LoVo (cell line): ENCODE measurements around the gene GRIK1.

Experiments used
- DNase-seq: peaks from one replicate; pipeline ENCODE4 v3.0.0-alpha.2; 2016; ENCODE audit warnings: low spot score

Gene GRIK1

DNA sequence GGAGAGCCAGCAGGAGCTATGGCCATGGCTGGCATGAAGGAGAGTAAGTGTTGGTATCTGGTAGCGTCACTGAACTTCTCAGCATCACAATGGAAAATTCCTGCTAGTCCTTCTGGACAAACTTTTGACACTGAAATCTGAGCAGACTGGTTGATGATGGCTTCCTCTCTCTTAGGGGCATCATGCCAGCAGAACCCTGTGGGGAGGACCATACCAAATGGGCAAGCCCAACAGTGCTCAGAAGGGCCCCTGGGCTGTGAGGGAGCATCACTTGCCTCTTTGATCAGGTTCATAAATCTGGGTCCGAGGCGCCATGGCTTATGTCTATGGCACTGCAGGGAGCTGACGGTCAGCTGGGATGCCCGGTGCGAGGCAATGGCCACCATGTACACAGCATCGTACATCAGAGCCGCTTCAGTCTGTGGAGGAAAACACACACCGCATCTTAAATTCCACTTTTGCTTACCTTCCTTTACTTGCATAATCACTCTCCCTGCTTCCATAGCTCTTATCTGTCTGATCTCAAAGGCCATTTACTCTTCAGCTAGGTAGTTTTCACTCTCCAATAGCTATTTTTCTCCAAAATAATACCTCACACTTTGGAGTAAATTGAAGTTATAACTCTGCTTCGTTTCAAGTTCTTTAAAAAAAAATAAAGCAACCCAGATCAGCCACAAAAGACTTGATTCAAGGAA, 297.1 kb downstream of the GRIK1 start:
- no peak for DNase-seq

DNA sequence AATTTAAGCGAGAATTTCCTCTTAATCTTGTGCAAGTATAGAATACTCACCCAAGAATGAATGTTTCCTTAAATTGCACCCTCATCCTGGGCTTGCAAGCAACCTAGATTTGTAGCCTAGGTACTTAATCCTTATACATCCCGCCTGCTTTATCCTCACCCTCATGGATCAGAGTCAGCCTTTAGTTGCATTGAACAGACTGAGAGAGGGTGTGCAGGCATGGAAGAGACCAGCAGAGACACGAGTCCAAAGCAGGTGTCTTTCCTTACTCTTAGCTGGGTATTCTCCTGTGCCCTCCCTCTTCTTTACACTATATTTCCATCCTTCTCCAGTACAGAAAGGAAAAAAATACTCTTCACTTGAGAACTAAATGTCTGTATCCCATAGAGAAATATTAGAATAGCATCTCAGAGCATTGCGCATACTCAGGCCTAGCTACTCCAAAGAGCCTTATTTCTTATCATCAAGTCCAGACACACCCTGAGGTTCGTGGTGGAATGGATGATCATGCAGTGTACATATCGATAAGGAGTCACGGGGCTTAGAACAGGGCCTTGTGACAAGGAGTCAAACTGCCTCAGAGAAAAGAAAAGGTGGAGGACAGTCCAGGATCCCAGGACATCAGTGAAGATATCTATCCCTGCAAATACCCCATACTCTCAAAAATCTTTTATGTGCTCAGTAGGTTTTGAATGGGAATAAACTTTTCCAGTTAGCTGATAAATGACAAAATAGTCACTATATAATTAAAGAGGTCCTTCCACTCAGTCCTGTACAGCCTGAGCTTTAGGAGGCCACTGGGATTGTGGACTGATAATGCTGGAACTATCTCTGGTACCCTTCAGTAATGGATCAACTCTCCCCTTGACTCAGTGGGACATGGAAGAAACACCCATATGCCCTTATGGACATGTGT, 297.9 kb downstream of the GRIK1 start:
- DNase-seq: no peak

DNA sequence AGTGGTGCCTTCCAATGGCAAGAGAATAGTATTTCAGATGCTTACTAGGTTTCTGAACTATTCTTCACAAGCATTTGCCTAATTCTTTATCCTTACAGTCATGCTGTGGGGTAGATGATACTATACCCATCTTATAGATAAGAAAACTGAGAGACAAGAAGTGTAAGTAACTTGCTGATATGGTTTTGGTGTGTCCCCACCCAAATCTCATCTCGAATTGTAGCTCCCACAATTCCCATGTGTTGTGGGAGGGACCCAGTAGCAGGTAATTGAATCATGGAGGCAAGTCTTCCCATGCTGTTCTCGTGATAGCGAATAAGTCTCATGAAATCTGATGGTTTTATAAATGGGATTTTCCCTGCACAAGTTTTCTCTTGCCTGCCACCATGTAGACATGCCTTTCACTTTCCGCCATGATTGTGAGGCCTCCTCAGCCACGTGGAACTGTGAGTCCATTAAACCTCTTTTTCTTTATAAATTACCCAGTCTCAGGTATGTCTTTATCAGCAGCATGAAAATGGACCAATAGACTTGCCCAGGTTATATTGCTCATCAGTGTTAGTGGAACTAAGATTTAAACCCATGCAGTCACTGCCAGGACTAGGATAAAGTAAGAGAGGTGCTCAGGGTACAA, 298.7 kb downstream of the GRIK1 start:
- DNase-seq: no peak

DNA sequence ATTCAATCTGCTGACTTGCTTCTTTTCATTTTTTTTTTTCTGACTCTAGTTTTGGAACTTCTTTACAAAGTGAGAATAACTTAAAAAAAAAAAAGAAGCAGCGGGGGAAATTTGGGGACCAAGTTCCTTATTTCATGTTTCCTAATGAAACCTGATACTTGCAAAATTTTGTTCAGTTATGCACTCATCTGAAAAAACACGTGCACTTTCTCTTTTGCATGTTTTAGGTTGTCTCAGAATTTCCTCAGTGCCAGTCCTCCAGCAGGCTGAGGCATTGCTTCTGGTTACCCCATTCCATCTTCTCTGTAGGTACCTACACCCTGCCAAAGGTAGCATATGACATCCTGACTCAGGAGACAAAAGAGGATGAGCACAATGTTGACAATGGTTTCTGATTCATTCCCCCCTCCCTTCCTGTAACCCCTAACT, 299.7 kb downstream of the GRIK1 start:
- DNase-seq: no peak

DNA sequence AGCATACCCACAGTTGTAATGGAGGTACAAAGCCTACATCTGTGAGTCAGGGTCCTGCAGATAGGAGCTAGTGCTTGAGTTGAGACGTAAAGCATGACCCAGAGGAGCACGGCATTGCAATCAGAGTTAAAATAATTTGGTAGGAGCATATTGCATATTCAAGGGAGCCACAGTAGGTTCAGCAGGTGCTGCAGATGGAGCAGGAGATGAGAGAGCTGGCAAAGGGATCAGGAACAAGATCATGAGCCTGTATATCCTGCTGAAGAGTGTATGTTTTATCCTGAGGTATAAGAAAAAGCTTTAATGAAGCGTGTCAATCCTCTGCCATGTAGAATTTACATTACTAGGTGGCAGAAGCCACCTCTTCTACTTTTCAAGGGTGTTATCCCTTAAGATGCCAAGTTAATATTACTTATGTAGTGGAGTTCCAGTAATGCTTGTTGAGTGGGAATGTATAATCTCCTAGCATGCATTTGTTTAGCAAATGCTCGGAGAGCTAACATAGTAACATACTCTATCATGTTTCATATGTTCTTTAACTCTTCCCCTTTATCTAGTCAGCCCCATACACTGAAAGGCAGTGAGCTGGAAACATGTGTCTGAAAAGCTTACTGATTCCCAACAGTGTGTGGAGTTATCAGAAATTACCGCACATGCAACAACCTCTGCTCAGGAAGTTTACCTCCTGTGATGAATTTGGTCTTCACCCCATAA, 300.3 kb downstream of the GRIK1 start:
- no peak for DNase-seq

DNA sequence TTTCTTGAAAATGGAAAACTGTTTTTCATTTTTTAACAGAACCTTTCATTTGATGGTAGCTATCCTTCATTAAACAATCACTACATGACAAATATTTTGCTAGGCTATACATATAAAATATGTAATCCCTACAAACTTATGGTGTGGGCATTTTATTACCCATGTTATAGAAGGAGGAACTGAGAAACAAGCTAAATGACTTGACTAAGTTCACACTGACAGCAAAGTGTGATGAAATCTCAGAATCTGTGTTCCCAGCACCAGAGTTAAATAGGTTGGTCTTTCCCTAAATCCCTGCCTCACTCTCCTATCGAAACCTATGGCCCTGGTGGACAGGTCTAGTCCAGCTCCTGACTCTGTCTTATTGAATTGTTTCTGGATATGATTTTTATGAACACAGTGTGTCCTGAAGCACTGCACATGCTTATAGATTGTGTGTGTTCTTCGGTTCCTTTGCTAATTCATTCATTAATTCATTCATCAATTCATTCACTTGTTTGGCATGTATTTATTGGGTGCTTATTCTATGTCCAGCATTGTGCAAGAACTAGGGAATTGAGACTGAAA, 301.0 kb downstream of the GRIK1 start:
- DNase-seq: no peak

DNA sequence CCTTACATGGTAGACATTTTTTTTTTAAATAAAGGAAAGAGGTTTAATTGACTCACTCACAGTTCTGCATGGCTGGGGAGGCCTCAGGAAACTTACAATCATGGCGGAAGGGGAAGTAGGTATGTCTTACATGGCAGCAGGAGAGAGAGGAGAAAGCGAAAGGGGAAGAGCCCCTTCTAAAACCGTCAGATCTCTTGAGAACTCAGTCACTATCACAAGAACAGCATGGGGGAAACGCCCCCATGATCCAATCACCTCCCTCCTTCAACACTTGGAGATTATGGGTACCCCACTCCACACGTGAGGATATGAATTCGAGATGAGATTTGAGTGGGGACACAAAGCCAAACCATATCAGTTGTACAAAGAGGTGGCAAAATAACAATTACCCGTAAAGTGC, 301.7 kb downstream of the GRIK1 start:
- DNase-seq: no peak

DNA sequence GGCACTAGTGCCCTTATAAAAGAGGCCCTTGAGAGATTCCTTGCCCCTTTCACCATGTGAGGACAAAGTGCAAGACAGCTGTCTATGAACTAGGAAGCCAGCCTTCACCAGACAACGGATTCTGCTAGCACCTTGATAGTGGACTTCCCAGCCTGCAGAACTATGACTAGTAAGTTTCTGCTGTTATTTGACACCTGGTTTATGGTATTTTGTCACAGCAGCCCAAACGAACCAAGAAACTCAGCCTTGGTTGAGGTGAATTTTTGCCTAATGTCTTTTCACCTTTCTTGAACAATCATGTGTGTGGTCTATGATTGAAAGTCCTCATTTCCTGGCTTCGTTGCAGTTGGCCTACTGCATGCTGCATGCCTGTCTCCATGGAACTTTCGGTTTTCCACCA, 302.2 kb downstream of the GRIK1 start:
- DNase-seq: no peak

DNA sequence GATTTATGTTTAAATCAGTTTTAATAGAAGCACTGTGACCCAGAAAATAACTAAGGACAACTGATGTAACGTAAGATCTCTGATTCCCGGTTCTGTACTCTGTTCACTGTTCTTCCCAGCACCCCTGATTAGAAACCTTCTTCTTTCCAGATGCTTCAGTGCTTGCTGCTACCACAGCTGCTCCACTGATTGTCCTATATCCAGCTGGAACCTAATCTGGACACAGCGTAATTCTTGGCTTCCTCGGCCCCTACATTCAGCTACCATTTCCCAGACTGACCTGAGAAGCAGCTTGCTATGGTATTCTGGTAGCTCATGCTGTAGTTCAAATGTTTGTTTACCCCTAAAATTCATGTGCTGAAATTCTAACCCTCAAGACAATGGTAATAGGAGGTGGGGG, 302.7 kb downstream of the GRIK1 start:
- DNase-seq: no peak

DNA sequence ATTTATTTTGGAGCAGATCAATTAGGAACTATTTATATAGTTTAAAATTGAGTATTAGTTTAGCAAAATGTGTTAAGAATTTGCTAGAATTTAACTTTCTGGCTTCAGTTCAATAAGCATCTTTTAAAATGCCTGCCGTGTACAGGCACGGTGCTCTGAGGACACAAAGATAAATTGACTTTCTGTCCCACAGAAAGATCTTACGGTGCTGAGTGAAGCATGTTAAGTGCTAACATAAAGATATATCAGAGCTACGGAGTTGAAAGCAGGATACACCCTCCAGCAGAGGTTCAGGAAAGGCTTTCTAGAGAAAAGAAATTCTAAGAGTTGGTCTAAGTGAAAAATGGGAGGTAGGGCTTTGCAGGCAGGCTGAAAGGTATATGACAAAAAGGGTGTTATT, 305.4 kb downstream of the GRIK1 start:
- DNase-seq: no peak

DNA sequence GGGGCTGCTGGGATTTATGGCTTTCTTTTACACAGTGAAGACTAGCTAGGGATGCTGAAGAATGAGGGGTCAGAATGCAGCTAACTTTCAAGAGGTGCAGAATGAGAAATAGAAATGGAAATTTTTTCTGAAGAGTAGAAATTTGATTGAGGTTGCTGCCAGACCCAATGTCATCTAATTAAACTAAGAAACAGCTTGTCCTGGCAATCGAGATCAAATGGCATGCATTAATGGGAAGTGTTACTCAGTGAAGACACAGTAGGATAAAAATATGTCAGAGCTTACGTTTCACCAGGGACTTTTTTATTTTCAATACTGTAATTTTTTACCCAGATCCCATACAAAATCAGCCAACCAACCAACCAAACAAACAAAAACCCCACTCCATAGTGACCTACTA, 306.0 kb downstream of the GRIK1 start:
- DNase-seq: no peak

DNA sequence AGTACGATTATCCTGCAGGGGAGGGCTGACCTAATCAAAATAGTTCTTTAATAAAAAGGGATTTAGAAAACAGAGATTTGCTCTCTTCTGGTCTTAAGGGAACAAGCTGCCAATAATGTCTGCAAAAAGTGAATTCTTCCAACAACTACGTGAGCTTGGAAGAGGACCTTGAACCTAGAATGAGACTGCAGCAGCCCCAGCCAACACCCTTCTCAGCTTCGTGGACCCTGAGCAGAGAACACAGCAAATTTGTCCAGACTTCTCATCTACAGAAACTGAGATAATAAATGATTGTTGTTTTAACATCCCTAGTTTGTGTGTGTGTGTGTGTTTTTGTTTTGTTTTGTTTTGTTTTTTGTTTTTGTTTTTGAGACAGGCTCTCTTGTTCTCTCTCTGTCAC, 309.4 kb downstream of the GRIK1 start:
- DNase-seq: no peak

DNA sequence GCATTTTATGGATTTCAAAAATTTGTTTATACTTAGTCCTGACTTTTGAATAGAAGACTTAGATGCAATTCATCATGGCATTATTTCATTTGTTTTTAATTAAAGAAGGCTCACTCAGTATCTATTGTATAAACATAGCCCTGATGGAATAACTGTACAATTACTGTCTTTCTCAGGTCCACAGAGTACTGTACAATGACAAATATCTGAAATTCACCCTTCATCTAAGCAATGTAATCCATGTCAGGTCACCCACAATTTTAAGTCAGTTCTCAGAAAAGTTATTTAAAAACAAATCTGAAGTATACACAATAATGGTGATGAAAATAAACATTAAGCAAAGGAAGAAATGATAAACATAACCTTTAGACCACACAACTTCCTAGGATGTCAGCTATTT, 311.9 kb downstream of the GRIK1 start:
- DNase-seq: no peak

DNA sequence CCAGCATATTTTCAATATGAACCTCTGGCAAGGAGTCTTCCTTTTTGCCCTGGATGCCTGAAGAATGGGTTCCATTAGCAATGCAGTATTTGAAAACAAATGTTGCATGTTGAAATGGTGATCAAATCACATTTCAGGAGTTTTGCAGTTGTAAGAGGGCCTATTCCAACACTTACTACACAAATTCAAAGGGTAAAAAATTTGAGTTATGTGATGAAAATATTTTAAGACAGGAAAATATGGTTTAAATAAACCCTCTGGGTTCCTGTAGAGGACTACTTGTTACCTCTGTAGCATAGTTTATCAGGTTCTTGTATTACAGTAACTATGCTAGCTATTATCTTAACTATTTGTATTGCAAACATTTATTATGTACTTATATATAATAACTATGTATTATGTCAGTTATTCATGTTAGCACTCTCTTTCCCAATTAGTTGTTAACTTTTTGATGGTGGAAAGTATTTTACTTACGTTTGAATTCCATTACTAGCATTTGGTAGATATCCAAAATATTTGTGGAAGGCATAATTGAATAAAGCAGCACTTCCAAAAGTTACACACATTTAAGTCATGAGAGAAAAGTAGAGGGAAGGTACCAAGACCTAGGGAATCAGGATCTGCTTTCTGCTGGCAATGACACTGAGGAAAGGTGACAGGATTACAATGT, 312.9 kb downstream of the GRIK1 start:
- no peak for DNase-seq

DNA sequence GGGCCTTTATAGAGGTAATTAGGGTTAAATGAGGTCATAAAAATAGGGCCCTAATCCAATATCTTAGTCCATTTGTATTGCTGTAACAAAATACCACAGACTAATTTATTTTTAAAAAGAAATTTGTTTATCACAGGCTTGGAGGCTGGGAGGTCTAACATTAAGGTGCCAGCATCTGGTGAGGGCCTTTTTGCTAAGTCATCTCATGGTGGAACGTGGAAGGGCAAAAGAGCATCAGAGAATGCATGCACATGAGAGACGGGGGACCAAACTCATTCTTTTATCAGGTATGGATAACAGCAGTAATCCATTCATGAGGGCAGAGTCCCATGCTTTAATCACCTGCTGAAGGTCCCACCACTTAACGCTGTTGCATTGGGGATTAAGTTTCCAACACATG, 313.8 kb downstream of the GRIK1 start:
- DNase-seq: no peak

DNA sequence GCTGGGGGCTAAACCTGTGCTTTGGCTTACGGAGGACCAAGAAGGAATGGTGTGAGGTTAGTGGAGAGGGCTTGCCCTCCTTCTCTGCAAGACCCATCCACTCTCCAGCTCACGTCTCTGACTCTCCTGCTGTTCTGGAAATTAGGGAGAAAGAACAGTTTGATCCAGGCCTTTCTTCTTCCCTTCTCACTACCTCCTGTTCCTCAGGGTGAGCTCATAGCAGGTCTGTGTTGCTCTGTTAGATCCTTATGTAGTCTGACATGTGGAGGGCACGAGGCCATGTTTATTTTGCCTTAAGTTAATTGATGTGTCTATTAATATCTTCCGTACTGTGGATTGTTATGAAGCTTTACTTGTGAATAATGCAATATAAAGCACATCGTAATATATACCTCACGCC, 315.0 kb downstream of the GRIK1 start:
- no peak for DNase-seq

DNA sequence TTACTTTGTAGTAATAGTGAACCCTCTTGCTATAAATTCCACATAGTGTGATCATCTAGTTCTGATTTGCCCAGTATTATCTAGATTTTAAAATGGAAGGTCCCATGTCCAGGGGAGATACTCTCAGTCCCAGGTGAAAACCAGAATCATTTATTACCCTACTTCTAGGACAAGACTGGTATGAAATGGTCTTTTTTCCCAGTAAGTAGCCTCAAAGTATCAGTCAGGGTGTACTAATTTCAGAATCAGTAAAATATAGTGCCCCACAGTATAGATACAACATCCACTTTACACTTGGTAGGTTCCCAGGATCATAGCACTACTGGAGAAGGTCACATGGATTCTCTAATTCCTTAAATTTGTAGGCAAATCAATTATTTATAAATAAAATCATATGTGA, 318.3 kb downstream of the GRIK1 start:
- no peak for DNase-seq

DNA sequence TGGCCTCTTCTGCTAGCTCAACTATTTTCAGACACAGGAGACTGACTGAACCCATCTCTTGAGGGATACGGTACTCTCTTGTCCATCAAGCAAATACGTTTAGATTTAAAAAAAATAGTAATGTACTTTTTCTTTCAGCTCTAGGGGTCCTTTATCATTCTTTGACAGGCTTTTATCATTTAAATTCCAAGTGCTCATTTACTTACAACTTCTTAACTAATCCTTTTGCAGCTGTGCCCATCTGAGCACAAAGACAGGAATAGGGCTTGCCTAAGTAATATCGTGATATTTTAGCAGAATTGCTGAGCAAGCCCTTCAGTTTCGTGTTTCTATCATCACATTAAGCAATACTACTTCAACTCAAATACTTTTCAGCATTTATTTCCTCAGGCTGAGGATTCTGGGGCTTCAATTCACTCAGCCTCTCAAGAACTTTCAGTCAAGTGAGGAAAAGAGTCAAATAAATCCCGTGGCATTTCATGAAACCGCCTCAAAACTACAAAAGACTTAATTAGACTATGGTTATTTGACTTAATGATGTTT, 323.5 kb downstream of the GRIK1 start:
- DNase-seq: no peak

DNA sequence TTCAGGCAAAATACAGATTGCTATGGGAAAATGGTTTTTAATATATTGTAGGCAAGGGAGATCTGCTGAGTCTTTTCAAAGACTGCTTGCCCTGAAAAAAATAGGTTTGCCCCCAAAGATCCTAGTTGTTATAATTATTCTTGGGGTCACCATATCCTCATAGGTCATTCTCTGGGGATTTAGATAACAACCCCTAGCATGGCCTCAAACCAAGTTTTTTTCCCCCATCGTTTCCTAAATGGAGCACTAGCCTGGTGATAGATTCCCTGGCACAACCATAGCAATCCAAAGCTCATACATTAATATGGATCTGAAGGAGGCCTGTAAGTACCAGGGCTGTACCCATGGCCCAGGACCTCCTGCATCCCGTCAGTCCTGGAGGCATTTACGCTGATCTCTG, 325.9 kb downstream of the GRIK1 start:
- DNase-seq: no peak

DNA sequence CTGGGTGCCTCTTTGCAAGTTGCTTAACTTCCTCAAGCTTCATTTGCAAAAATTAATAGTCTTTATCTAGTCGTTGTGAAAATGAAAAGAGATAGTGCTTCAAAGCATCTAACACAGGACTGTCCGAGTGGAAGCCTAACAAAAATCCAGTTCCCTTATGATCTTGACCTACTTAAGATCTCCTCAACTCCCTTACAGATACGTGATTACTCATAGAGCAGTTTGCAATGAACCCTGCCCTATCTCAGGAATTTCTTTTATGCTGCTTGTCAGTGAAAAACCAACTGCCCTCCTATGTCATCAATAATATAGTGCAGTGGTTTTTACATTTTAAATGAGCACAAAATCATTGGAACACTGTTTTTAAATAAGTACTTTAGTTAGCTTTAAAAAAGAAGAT, 326.8 kb downstream of the GRIK1 start:
- no peak for DNase-seq

DNA sequence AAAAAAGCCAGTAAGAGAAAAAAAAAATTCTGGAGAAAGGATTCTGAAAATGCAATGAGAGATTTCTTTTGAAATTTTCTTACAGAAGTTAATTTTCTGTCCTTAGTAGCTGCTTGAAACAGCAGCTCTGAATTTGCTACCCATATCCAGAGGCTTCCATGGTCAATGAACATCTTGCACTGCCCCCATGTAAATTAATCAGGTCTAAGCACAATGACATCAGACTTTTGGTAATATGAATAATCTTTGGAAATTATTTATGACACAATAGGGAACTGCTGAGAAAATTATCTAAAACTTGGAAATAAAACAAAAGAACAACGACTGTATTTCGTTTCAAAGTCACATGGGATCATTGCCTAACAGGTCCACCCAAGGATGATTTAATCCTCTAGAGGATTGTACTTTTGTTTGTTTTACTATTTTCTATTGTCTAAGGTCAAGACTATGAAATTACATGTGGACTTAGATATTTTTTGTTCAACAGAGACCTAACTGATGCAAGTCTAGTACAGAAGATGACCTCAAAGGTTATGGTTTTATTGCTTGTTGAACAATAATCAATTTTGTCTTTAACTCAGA, 328.9 kb downstream of the GRIK1 start:
- no peak for DNase-seq
